Subcutaneous adipose tissue (tissue), 4 donors: Measurements from ENCODE around the gene TREH. TPM values are rescaled to one million over a fixed set of nuclear protein-coding genes. Genes with fewer than 3 reads are reported as not detected.

ENCODE experiments used
- CTCF ChIP-seq: fragments of 450-650 bp; IDR thresholded peaks from one replicate; pipeline ENCODE4 v1.5.1; 2016; ENCODE audit warnings: low read depth, mild to moderate bottlenecking, control low read depth, antibody characterized with exemption, moderate library complexity
- total RNA-seq, 4 donors: library from RNA; depleted of rRNA; stranded (reverse); fragments of >200 nt; gene quantifications; one replicate each; pipeline ENCODE4 v1.1.0, GENCODE V29; 2016

The TREH gene
- total RNA-seq, 4 donors from 2014 or later, result not detected

GRCh38 chr11:118705111-118705741 is 25.8 kb upstream of the TREH start:
- no peak for TF ChIP-seq CTCF

GRCh38 chr11:118703563-118704106 is 24.2 kb upstream of the TREH start:
- TF ChIP-seq CTCF, result no peak

GRCh38 chr11:118699506-118700220 is 20.2 kb upstream of the TREH start:
- no peak for TF ChIP-seq CTCF

DNA sequence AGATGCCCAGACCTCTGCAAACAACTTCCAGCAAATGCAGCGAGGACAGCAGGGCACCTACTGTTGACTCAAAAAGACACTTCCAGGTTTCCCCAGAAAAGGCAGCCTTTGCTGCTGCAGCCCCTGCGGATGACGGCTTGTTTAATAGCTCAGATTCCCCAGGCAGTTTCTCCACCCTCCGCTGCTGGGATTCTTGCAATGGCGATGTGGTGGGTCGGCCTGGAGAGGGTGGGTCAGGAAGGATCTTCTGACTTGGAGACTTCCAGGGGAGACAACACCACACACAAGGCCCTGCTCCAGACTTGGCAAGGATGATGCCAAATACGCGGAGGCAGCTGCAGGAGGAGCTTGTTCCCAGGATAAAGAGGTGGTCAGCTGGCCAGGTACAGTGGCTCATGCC is 17.9 kb upstream of the TREH start:
- TF ChIP-seq CTCF, result no peak

GRCh38 chr11:118696673-118697226 is 17.3 kb upstream of the TREH start:
- no peak for TF ChIP-seq CTCF

DNA sequence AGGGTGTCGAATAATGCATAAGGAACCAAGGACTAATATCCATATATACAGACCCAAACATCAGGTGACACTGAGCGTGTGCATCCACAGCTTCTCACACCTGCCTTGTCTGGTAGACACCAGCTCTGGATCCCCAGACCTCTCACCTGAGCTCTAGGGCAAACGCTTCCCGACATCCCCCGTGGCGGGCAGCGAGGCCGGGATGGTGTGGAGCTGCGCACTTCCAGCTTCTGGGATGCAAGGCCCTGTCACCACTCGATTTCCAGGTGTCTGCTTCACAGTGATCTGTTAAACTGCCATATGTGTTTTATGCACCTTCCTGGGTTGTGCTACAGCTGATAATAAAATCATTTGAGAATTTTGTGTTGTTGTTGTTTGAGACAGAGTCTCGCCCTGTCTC is 15.3 kb upstream of the TREH start:
- TF ChIP-seq CTCF, result no peak

DNA sequence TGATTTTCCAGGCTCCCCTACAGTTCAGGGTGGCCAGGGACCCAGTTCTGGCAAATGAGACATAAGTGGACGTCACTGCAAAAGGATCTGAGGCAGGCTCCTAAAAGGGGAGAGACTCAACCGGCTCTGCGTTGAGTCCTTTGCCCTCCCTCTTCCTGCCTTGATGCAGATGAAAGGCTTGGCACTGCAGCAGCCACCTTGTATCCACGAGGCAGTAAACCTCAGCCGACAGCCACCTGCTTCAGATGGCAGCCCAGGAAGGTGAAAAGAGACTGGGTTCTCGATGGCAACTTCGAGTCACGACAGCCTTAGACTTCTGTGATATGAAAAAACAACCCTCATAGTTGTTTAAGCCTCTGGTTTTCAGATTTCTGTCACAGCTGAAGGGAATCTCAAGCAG is 14.7 kb upstream of the TREH start:
- TF ChIP-seq CTCF, result no peak
